Endodermal cell (in vitro differentiated cells): ENCODE measurements around the gene CFAP77. TPM values are rescaled to one million over a fixed set of nuclear protein-coding genes. Genes with fewer than 3 reads are reported as not detected.

Experiments
- DNase-seq: peaks from one replicate; pipeline ENCODE4 v3.0.0-alpha.2; 2017
- H3K27ac ChIP-seq: 2 replicates; pipeline ENCODE4 v1.5.1; 2013; ENCODE audit warnings: mild to moderate bottlenecking, low read depth, low read length, moderate library complexity
- H3K27me3 ChIP-seq: 2 replicates; pipeline ENCODE4 v1.6.1; 2013; ENCODE audit warnings: mild to moderate bottlenecking, low read length, moderate library complexity; ENCODE audit not compliant: insufficient read depth, control insufficient read depth, poor library complexity, severe bottlenecking
- H3K36me3 ChIP-seq: 2 replicates; pipeline ENCODE4 v1.7.0; 2013; ENCODE audit warnings: mild to moderate bottlenecking, low read length, moderate library complexity; ENCODE audit not compliant: control insufficient read depth, insufficient read depth
- H3K4me1 ChIP-seq: one replicate; pipeline ENCODE4 v1.7.0; 2013; ENCODE audit warnings: low read length; ENCODE audit not compliant: control insufficient read depth, insufficient read depth
- H3K4me3 ChIP-seq: 2 replicates; pipeline ENCODE4 v1.5.1; 2013; ENCODE audit warnings: mild to moderate bottlenecking, low read length, moderate library complexity
- H3K9ac ChIP-seq: 2 replicates; pipeline ENCODE4 v1.6.1; 2013; ENCODE audit warnings: mild to moderate bottlenecking, low read length, moderate library complexity; ENCODE audit not compliant: poor library complexity, severe bottlenecking; ENCODE audit errors: extremely low read depth
- H3K9me3 ChIP-seq: 2 replicates; pipeline ENCODE4 v1.6.1; 2013; ENCODE audit warnings: mild to moderate bottlenecking, low read length, moderate library complexity; ENCODE audit not compliant: control insufficient read depth
- H3K27ac Mint-ChIP-seq: 2 replicates; pipeline ENCODE4 v1.8.0; 2020; ENCODE audit warnings: mixed read lengths
- H3K27me3 Mint-ChIP-seq: 2 replicates; pipeline ENCODE4 v1.8.0; 2021; ENCODE audit warnings: mild to moderate bottlenecking, mixed read lengths; ENCODE audit not compliant: insufficient read depth
- H3K36me3 Mint-ChIP-seq: 2 replicates; pipeline ENCODE4 v1.8.0; 2020; ENCODE audit warnings: low read depth, mixed read lengths
- H3K4me1 Mint-ChIP-seq: 2 replicates; pipeline ENCODE4 v1.8.0; 2020; ENCODE audit warnings: mixed read lengths
- H3K4me3 Mint-ChIP-seq: 2 replicates; pipeline ENCODE4 v1.8.0; 2020; ENCODE audit warnings: mild to moderate bottlenecking, moderate library complexity, mixed read lengths
- H3K9me3 Mint-ChIP-seq: 2 replicates; pipeline ENCODE4 v1.8.0; 2020; ENCODE audit warnings: mild to moderate bottlenecking, mixed read lengths
- CTCF ChIP-seq: fragments of 200-600 bp; sonication (generic); conservative IDR thresholded peaks from 2 replicates; pipeline ENCODE4 v1.5.0; 2021; ENCODE audit warnings: antibody characterized with exemption, mild to moderate bottlenecking
- WGBS, 2 experiments: methylation state at CpG; one replicate each; pipeline versions ENCODE4 v1.1.5 to v1.1.7; 2013; ENCODE audit warnings: missing lambda C conversion rate in 2 of 2, mixed read lengths in 1 of 2; ENCODE audit not compliant: insufficient coverage in 1 of 2, insufficient read length in 1 of 2; 5-methylcytosine and 5-hydroxymethylcytosine counted together
- total RNA-seq, 2 donors: library from RNA; stranded (reverse); fragmentation: NEBNext Ultra II Directional in 1 of 2; extraction: Animal tissue kit (Norgen Biotek cat#: 25700) in 1 of 2; gene quantifications; 2 replicates in 1 of 2; 3 replicates in 1 of 2; pipeline ENCODE4 v1.2.1, GENCODE V29; 2021

The CFAP77 gene
- total RNA-seq, 2 donors from 2014 or later = 1.7 to 2.2 TPM

- peaks cover 27% of the 10 kb centered on the region for H3K27me3 Mint-ChIP-seq
Observed at GRCh38 chr9:132517815-132518550, 108.0 kb downstream of the CFAP77 start.

GRCh38 chr9:132518626-132519025, 108.6 kb downstream of the CFAP77 start:
- Histone ChIP-seq H3K9ac (no peak overlapping the region), H3K9me3 (no peaks in the 10 kb centered on the region), H3K4me3 (no peak overlapping the region), H3K27me3 (no peaks in the 10 kb centered on the region), H3K36me3 (no peaks in the 10 kb centered on the region), H3K27ac (no peak overlapping the region), H3K4me1 (no peaks in the 10 kb centered on the region)
- Mint-ChIP-seq H3K9me3 (no peaks in the 10 kb centered on the region), H3K4me3 (no peak overlapping the region), H3K4me1 (peaks cover 6% of the 10 kb centered on the region), H3K27ac (no peak overlapping the region), H3K36me3 (no peaks in the 10 kb centered on the region), H3K27me3 (peaks cover 20% of the 10 kb centered on the region)
- DNase-seq = no peak
- TF ChIP-seq CTCF = no peak
- WGBS, 2 experiments = 91 to 95% methylated on average over 4 to 11 of the region's 11 CpGs

More at GRCh38 chr9:132517815-132518550, 108.0 kb downstream of the CFAP77 start:
- TF ChIP-seq CTCF = no peak
- H3K36me3 ChIP-seq = no peaks in the 10 kb centered on the region
- no peaks in the 10 kb centered on the region for H3K4me1 ChIP-seq
- H3K27me3 ChIP-seq = no peaks in the 10 kb centered on the region
- Mint-ChIP-seq H3K9me3 (no peaks in the 10 kb centered on the region), H3K36me3 (no peaks in the 10 kb centered on the region), H3K4me3 (no peak overlapping the region), H3K4me1 (peaks cover 6% of the 10 kb centered on the region), H3K27ac (no peak overlapping the region)
- 92 to 94% methylated on average over 18 to 21 of the region's 21 CpGs for WGBS, 2 experiments
- H3K9me3 ChIP-seq = no peaks in the 10 kb centered on the region
- no peak for DNase-seq
- H3K9ac ChIP-seq = no peak overlapping the region
- no peak overlapping the region for H3K27ac ChIP-seq
- H3K4me3 ChIP-seq = no peak overlapping the region

- H3K36me3 ChIP-seq = no peaks in the 10 kb centered on the region
- 96% methylated on average over 1 of the region's 2 CpGs; no CpG with 5 or more reads in 1 of the 2 experiments for WGBS, 2 experiments
- no peaks in the 10 kb centered on the region for H3K27me3 ChIP-seq
- H3K4me1 Mint-ChIP-seq = peaks cover 6% of the 10 kb centered on the region
- no peaks in the 10 kb centered on the region for H3K4me1 ChIP-seq
- no peak for TF ChIP-seq CTCF
- H3K4me3 Mint-ChIP-seq = no peak overlapping the region
- H3K27ac Mint-ChIP-seq = no peak overlapping the region
- H3K9me3 ChIP-seq = no peaks in the 10 kb centered on the region
- H3K4me3 ChIP-seq = no peak overlapping the region
- H3K36me3 Mint-ChIP-seq = peaks cover under 1% of the 10 kb centered on the region
- H3K9ac ChIP-seq = no peak overlapping the region
- no peak overlapping the region for H3K27ac ChIP-seq
- H3K9me3 Mint-ChIP-seq = peaks cover under 1% of the 10 kb centered on the region
- DNase-seq = no peak
- peaks cover 16% of the 10 kb centered on the region for H3K27me3 Mint-ChIP-seq
Observed at GRCh38 chr9:132519033-132519432, 109.0 kb downstream of the CFAP77 start.
